H1 (cell line): Measurements from ENCODE around the gene CARD11. TPM values are rescaled to one million over a fixed set of nuclear protein-coding genes. Genes with fewer than 3 reads are reported as not detected.

Experiments
- CTCF ChIA-PET: fragments of 300-600 bp; sonication (Branson Sonifier 250); formaldehyde crosslinking; loops from one replicate; lab custom pipeline; 2021; ENCODE audit not compliant: partially characterized antibody; lab: Charles Lee
- POLR2A ChIA-PET: fragments of 300-600 bp; sonication (Branson Sonifier 250); formaldehyde crosslinking; loops from one replicate; lab custom pipeline; 2021; ENCODE audit warnings: inconsistent platforms; ENCODE audit not compliant: partially characterized antibody; lab: Charles Lee
- DNase-seq, 2 experiments: peaks; one replicate each; pipeline versions ENCODE4 v3.0.0 to v3.0.0-alpha.2; 2010 to 2022; ENCODE audit warnings: low spot score in 2 of 2, low read depth in 1 of 2, mixed read lengths in 1 of 2
- FAIRE-seq: peaks from 2 replicates; lab custom pipeline; 2011; peaks lifted over from hg19 to GRCh38; lab: Jason Lieb, UNC
- H2AFZ ChIP-seq: 2 replicates; pipeline ENCODE4 v1.8.1; 2012; ENCODE audit warnings: low read length, inconsistent platforms
- H2AK5ac ChIP-seq: 2 replicates; pipeline ENCODE4 v1.6.1; 2013; ENCODE audit warnings: low read depth, low read length
- H2BK120ac ChIP-seq: replicated peaks from 2 replicates; pipeline ENCODE3; 2013; ENCODE audit warnings: low read depth, low read length, inconsistent platforms
- H2BK12ac ChIP-seq: 2 replicates; pipeline ENCODE4 v1.6.1; 2013; ENCODE audit warnings: low read depth, low read length
- H2BK15ac ChIP-seq: 2 replicates; pipeline ENCODE4 v1.6.1; 2013; ENCODE audit warnings: low read length
- H2BK20ac ChIP-seq: 2 replicates; pipeline ENCODE4 v1.6.1; 2013; ENCODE audit warnings: low read length
- H2BK5ac ChIP-seq: 2 replicates; pipeline ENCODE4 v1.6.1; 2013; ENCODE audit warnings: low read depth, low read length
- H3K14ac ChIP-seq: 2 replicates; pipeline ENCODE4 v1.6.1; 2013; ENCODE audit warnings: inconsistent platforms; ENCODE audit not compliant: insufficient read length
- H3K18ac ChIP-seq: 2 replicates; pipeline ENCODE4 v1.6.1; 2013; ENCODE audit warnings: low read length; ENCODE audit errors: extremely low read depth
- H3K23ac ChIP-seq: 2 replicates; pipeline ENCODE4 v1.6.1; 2013; ENCODE audit warnings: inconsistent platforms; ENCODE audit not compliant: insufficient read length
- H3K23me2 ChIP-seq: 2 replicates; pipeline ENCODE4 v1.6.1; 2013; ENCODE audit warnings: low read depth, low read length
- H3K27ac ChIP-seq: 2 replicates; pipeline ENCODE4 v1.6.1; 2011; ENCODE audit warnings: low read depth, low read length, inconsistent platforms
- H3K27me3 ChIP-seq, 4 experiments: replicated peaks in 1 of 4; 1 replicate in 1 of 4; 2 replicates in 3 of 4; pipeline versions ENCODE4 v1.6.1 to v1.8.1; 2011 to 2013; ENCODE audit warnings: low read length in 3 of 4, mild to moderate bottlenecking in 3 of 4, inconsistent platforms in 2 of 4, mixed read lengths in 2 of 4, moderate library complexity in 1 of 4; ENCODE audit not compliant: control insufficient read depth in 3 of 4, insufficient read depth in 3 of 4; ENCODE audit errors: extremely low read depth in 1 of 4
- H3K36me3 ChIP-seq, 4 experiments: 2 replicates each; pipeline versions ENCODE4 v1.6.1 to v1.8.1; 2011 to 2013; ENCODE audit warnings: mild to moderate bottlenecking in 4 of 4, low read length in 3 of 4, moderate library complexity in 2 of 4, control low read depth in 1 of 4, inconsistent platforms in 1 of 4; ENCODE audit not compliant: insufficient read depth in 4 of 4, control insufficient read depth in 2 of 4
- H3K4ac ChIP-seq: replicated peaks from 2 replicates; pipeline ENCODE3; 2013; ENCODE audit warnings: low read length, low read depth, mixed read lengths, inconsistent platforms; ENCODE audit not compliant: insufficient read length
- H3K4me1 ChIP-seq, 4 experiments: replicated peaks in 1 of 4; 1 replicate in 1 of 4; 2 replicates in 3 of 4; pipeline versions ENCODE4 v1.6.1 to v1.8.1; 2011 to 2013; ENCODE audit warnings: low read length in 3 of 4, inconsistent platforms in 2 of 4, mixed read lengths in 1 of 4; ENCODE audit not compliant: insufficient read depth in 4 of 4, control insufficient read depth in 3 of 4
- H3K4me2 ChIP-seq, 2 experiments: 2 replicates each; pipeline versions ENCODE4 v1.6.1 to v1.8.1; 2011 to 2013; ENCODE audit warnings: low read depth in 2 of 2, low read length in 2 of 2, control low read depth in 1 of 2, inconsistent platforms in 1 of 2, mild to moderate bottlenecking in 1 of 2; ENCODE audit not compliant: insufficient read depth in 1 of 2
- H3K4me3 ChIP-seq, 4 experiments: fragments of 200-600, 300-600 bp in 1 of 4; sonication (generic), shearing (Covaris generic), sonication (Bioruptor Twin) in 1 of 4; 2 replicates each; pipeline versions ENCODE4 v1.5.1 to v1.8.1; 2011 to 2016; ENCODE audit warnings: low read length in 4 of 4, low read depth in 3 of 4, control low read depth in 2 of 4, inconsistent platforms in 2 of 4, mild to moderate bottlenecking in 2 of 4, mixed read lengths in 1 of 4, moderate library complexity in 1 of 4; ENCODE audit not compliant: insufficient read depth in 2 of 4; ENCODE audit errors: extremely low read depth in 1 of 4
- H3K56ac ChIP-seq: replicated peaks from 2 replicates; pipeline ENCODE3; 2013; ENCODE audit warnings: low read depth, mild to moderate bottlenecking, mixed read lengths, low read length, inconsistent platforms; ENCODE audit not compliant: insufficient read length
- H3K79me1 ChIP-seq: 2 replicates; pipeline ENCODE4 v1.6.1; 2013; ENCODE audit warnings: low read depth, low read length, control low read depth
- H3K79me2 ChIP-seq, 2 experiments: 2 replicates each; pipeline versions ENCODE4 v1.6.1 to v1.8.1; 2012 to 2013; ENCODE audit warnings: low read length in 2 of 2, mild to moderate bottlenecking in 2 of 2, inconsistent platforms in 1 of 2; ENCODE audit not compliant: insufficient read depth in 2 of 2, control insufficient read depth in 1 of 2
- H3K9ac ChIP-seq, 4 experiments: replicated peaks in 1 of 4; 1 replicate in 1 of 4; 2 replicates in 3 of 4; pipeline versions ENCODE4 v1.6.1 to v1.8.1; 2011 to 2013; ENCODE audit warnings: low read depth in 3 of 4, low read length in 3 of 4, control low read depth in 2 of 4, mild to moderate bottlenecking in 2 of 4, moderate library complexity in 2 of 4, inconsistent platforms in 1 of 4; ENCODE audit errors: extremely low read depth in 1 of 4
- H3K9me3 ChIP-seq, 2 experiments: 2 replicates each; pipeline versions ENCODE4 v1.6.1 to v1.8.1; 2012 to 2013; ENCODE audit warnings: mild to moderate bottlenecking in 2 of 2, moderate library complexity in 2 of 2, control low read depth in 1 of 2, inconsistent platforms in 1 of 2, low read depth in 1 of 2, low read length in 1 of 2, mixed read lengths in 1 of 2; ENCODE audit not compliant: insufficient read depth in 2 of 2
- H4K20me1 ChIP-seq, 2 experiments: replicated peaks in 1 of 2; 2 replicates each; pipeline versions ENCODE3 to v1.8.1; 2011 to 2013; ENCODE audit warnings: inconsistent platforms in 2 of 2, low read length in 2 of 2, mild to moderate bottlenecking in 1 of 2; ENCODE audit not compliant: insufficient read depth in 2 of 2, control insufficient read depth in 1 of 2
- H4K5ac ChIP-seq: 2 replicates; pipeline ENCODE4 v1.6.1; 2013; ENCODE audit warnings: low read length, low read depth, mixed read lengths, inconsistent platforms; ENCODE audit not compliant: insufficient read length
- H4K8ac ChIP-seq: 2 replicates; pipeline ENCODE4 v1.8.0; 2013; ENCODE audit warnings: mild to moderate bottlenecking, moderate library complexity, low read length, inconsistent platforms; ENCODE audit not compliant: insufficient read depth; ENCODE audit errors: extremely low read depth
- H4K91ac ChIP-seq: replicated peaks from 2 replicates; pipeline ENCODE3; 2013; ENCODE audit warnings: low read length, mixed read lengths, inconsistent platforms; ENCODE audit not compliant: insufficient read length
- ASH2L ChIP-seq: fragments of 200-600, 300-600 bp; sonication (generic); IDR thresholded peaks from one replicate; pipeline ENCODE4 v1.7.1; 2017; ENCODE audit warnings: low read length
- CBX8 ChIP-seq: fragments of 300-800, 300-1000 bp; sonication (generic); IDR thresholded peaks from 2 replicates; pipeline ENCODE4 v1.7.1; 2016; ENCODE audit warnings: low read depth, low read length, borderline replicate concordance
- CEBPB ChIP-seq: IDR thresholded peaks from 2 replicates; pipeline ENCODE4 v1.6.1; 2012; ENCODE audit warnings: low read depth, low read length
- EGR1 ChIP-seq: IDR thresholded peaks from 2 replicates; pipeline ENCODE4 v1.6.1; 2011; ENCODE audit warnings: low read depth, low read length, borderline replicate concordance
- EZH2 ChIP-seq: fragments of 200-600 bp; sonication (generic); IDR thresholded peaks from 2 replicates; pipeline ENCODE4 v1.7.1; 2012; ENCODE audit warnings: low read depth, mild to moderate bottlenecking, moderate library complexity, low read length, inconsistent platforms; ENCODE audit not compliant: severe bottlenecking
- HDAC6 ChIP-seq: IDR thresholded peaks from one replicate; pipeline ENCODE4 v1.7.1; 2012; ENCODE audit warnings: low read depth, mild to moderate bottlenecking, inconsistent platforms, low read length, moderate library complexity
- JUN ChIP-seq: IDR thresholded peaks from 2 replicates; pipeline ENCODE4 v1.6.1; 2011; ENCODE audit warnings: low read depth, mild to moderate bottlenecking, improper control_type of control experiment, low read length
- KDM1A ChIP-seq: fragments of 200-600, 300-600 bp; sonication (generic); IDR thresholded peaks from 2 replicates; pipeline ENCODE4 v1.7.1; 2016; ENCODE audit warnings: mild to moderate bottlenecking, low read length, borderline replicate concordance
- NANOG ChIP-seq: IDR thresholded peaks from 2 replicates; pipeline ENCODE4 v1.6.1; 2011; ENCODE audit warnings: low read length, low read depth, mild to moderate bottlenecking, inconsistent platforms; ENCODE audit not compliant: insufficient read depth, poor library complexity, severe bottlenecking
- RNF2 ChIP-seq: fragments of 200-900, 300-1000 bp; sonication (generic); IDR thresholded peaks from 2 replicates; pipeline ENCODE4 v1.7.1; 2016; ENCODE audit warnings: borderline replicate concordance, low read depth, mild to moderate bottlenecking, antibody characterized with exemption, low read length; ENCODE audit not compliant: poor library complexity, severe bottlenecking; ENCODE audit errors: missing control alignments
- WGBS, 2 experiments: shearing (Covaris generic) in 1 of 2; methylation state at CpG; one replicate each; pipeline versions ENCODE4 v1.1.6 to v1.1.7; 2013 to 2015; ENCODE audit warnings: low lambda C conversion rate in 2 of 2, mixed read lengths in 2 of 2, inconsistent platforms in 1 of 2, low coverage in 1 of 2, missing lambda C conversion rate in 1 of 2; ENCODE audit not compliant: insufficient replicate concordance in 2 of 2, insufficient coverage in 1 of 2, insufficient read length in 1 of 2; ENCODE audit errors: extremely low coverage in 1 of 2, missing lambda C conversion rate in 1 of 2; 5-methylcytosine and 5-hydroxymethylcytosine counted together
- polyA plus RNA-seq, 7 experiments: library from polyadenylated mRNA; depleted of rRNA in 3 of 7; stranded (reverse) in 5 of 7; unstranded in 2 of 7; fragments of >200 nt in 5 of 7; fragments of 200-250 nt in 2 of 7; gene quantifications; 1 replicate in 5 of 7; 2 replicates in 1 of 7; 4 replicates in 1 of 7; pipeline versions ENCODE4 v1.2.1 to v1.2.3, GENCODE V29; 2011 to 2013; ENCODE audit warnings: missing spikeins in 2 of 7, mixed read lengths in 2 of 7
- total RNA-seq: library from RNA; stranded (reverse); fragmentation: NEBNext Ultra II Directional; extraction: Animal tissue kit (Norgen Biotek cat#: 25700); gene quantifications from 2 replicates; pipeline ENCODE4 v1.2.1, GENCODE V29; 2021
- TF ChIP-seq, protein P1 (sequence below): IDR thresholded peaks from 2 replicates; pipeline ENCODE4 v1.6.1; 2012; ENCODE audit warnings: inconsistent platforms

Gene CARD11
- total and polyA plus RNA-seq, 2 of the 8 experiments (the other 6 are each of a cell fraction or from before 2014, with no cell fraction given) = 12.6 to 29.8 TPM

- Histone ChIP-seq H2BK12ac (no peak overlapping the region), H3K79me2 (no peaks in the 10 kb centered on the region), H3K4me2 (no peak overlapping the region), H3K4me3 (no peak overlapping the region), H4K20me1 (no peaks in the 10 kb centered on the region), H2BK15ac (no peak overlapping the region), H2BK120ac (no peak overlapping the region), H3K4ac (no peak overlapping the region), H4K91ac (no peak overlapping the region), H3K9ac (no peak overlapping the region), H2BK20ac (no peak overlapping the region), H2AK5ac (no peak overlapping the region), H4K5ac (no peak overlapping the region), H2AFZ (no peak overlapping the region), H3K56ac (no peak overlapping the region), H3K4me1 (peaks cover 0 to 4% (median 0%) of the 10 kb centered on the region in 4 experiments; a peak in 2 of 7 replicates), H3K18ac (no peak overlapping the region), H3K27me3 (no peaks in the 10 kb centered on the region), H3K23me2 (no peaks in the 10 kb centered on the region; the same call in 1 of the 2 replicates), H4K8ac (no peak overlapping the region), H3K27ac (no peak overlapping the region), H3K14ac (no peak overlapping the region), H3K9me3 (peaks cover 0 to 4% of the 10 kb centered on the region in 2 experiments; a peak in 1 of 4 replicates), H3K79me1 (no peaks in the 10 kb centered on the region), H3K23ac (no peak overlapping the region), H3K36me3 (no peaks in the 10 kb centered on the region), H2BK5ac (no peak overlapping the region)
- WGBS, 2 experiments = 82% methylated on average over 2 of the region's 2 CpGs; no CpG with 5 or more reads in 1 of the 2 experiments
- FAIRE-seq = no peak
- ChIA-PET POLR2A (no interaction called here), CTCF (interaction anchor here (0.8 to 7.2 kb wide), 8 partner anchors 12 to 144 kb away, joined by 3 to 51 read pairs (median 11); no protein-coding TSS in a partner anchor)
- DNase-seq = no peak
- no peak for TF ChIP-seq EZH2
- TF ChIP-seq KDM1A = no peak
- no peak for TF ChIP-seq NANOG
- TF ChIP-seq JUN = no peak
- TF ChIP-seq, protein P1, sequence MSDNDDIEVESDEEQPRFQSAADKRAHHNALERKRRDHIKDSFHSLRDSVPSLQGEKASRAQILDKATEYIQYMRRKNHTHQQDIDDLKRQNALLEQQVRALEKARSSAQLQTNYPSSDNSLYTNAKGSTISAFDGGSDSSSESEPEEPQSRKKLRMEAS = no peak
- no peak for TF ChIP-seq CBX8
- TF ChIP-seq ASH2L = no peak
- no peak for TF ChIP-seq RNF2
- no peak for TF ChIP-seq EGR1
- no peak for TF ChIP-seq CEBPB
- TF ChIP-seq HDAC6 = no peak
These were observed 24.1 kb upstream of the CARD11 start for GRCh38 chr7:3067606-3068380.
